Effector memory CD4-positive, alpha-beta T cell (primary cell): ENCODE results near the gene NAIF1.

ENCODE experiments used
- DNase-seq, 3 donors: peaks; one replicate each; pipeline ENCODE4 v3.0.0-alpha.2; 2020
- H3K27ac ChIP-seq: 2 replicates; pipeline ENCODE4 v1.7.0; 2013; ENCODE audit warnings: mild to moderate bottlenecking, low read length, moderate library complexity; ENCODE audit not compliant: insufficient read depth, poor library complexity, severe bottlenecking
- H3K27me3 ChIP-seq: replicated peaks from 2 replicates; pipeline ENCODE4 v1.7.0; 2013; ENCODE audit warnings: mild to moderate bottlenecking, low read length; ENCODE audit not compliant: insufficient read depth, control insufficient read depth, poor library complexity, severe bottlenecking
- H3K36me3 ChIP-seq: 2 replicates; pipeline ENCODE4 v1.7.0; 2013; ENCODE audit warnings: mild to moderate bottlenecking, low read length, moderate library complexity; ENCODE audit not compliant: control insufficient read depth, insufficient read depth
- H3K4me1 ChIP-seq: 2 replicates; pipeline ENCODE4 v1.7.0; 2013; ENCODE audit warnings: low read length, mild to moderate bottlenecking; ENCODE audit not compliant: control insufficient read depth, insufficient read depth, poor library complexity, severe bottlenecking
- H3K4me3 ChIP-seq: 2 replicates; pipeline ENCODE4 v1.7.0; 2013; ENCODE audit warnings: low read length, low read depth, mild to moderate bottlenecking; ENCODE audit not compliant: insufficient read depth, poor library complexity, severe bottlenecking
- H3K9me3 ChIP-seq: 2 replicates; pipeline ENCODE4 v1.7.0; 2013; ENCODE audit warnings: mild to moderate bottlenecking, low read length, moderate library complexity; ENCODE audit not compliant: control insufficient read depth

The NAIF1 gene

DNA sequence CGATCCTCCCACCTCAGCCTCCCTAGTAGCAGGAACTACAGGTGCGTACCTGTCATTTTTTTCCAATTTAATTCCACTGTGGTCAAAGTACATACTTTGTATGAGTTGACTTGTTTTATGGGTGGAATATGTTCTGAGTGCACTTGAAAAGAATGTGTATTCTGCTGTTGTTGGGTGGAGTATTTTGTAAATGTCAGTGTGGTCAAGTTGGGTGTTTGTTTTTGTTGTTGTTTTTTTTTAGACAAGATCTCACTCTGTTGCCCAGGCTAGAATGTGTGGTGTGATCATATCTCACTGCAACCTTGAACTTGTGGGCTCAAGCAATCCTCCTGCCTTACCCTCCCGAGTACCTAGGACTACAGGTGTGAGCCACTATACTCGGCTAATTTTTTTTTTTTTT is 18.8 kb upstream of the NAIF1 start:
- Histone ChIP-seq H3K27ac (no peak overlapping the region), H3K9me3 (no peaks in the 10 kb centered on the region), H3K27me3 (no peaks in the 10 kb centered on the region), H3K36me3 (no peaks in the 10 kb centered on the region), H3K4me3 (no peak overlapping the region), H3K4me1 (peaks cover 9% of the 10 kb centered on the region)
- DNase-seq: no peak

- H3K27ac ChIP-seq: no peak overlapping the region
- H3K9me3 ChIP-seq: no peaks in the 10 kb centered on the region
- no peak overlapping the region for H3K4me3 ChIP-seq
- H3K36me3 ChIP-seq: no peaks in the 10 kb centered on the region
- H3K4me1 ChIP-seq: peaks cover 9% of the 10 kb centered on the region
- H3K27me3 ChIP-seq: no peaks in the 10 kb centered on the region
- no peak for DNase-seq
Observed at GRCh38 chr9:128084746-128085145, 17.6 kb upstream of the NAIF1 start.

- H3K4me1 ChIP-seq: peaks cover 15% of the 10 kb centered on the region
- DNase-seq: no peak
- H3K9me3 ChIP-seq: no peaks in the 10 kb centered on the region
- H3K36me3 ChIP-seq: no peaks in the 10 kb centered on the region
- H3K27me3 ChIP-seq: no peaks in the 10 kb centered on the region
- H3K4me3 ChIP-seq: no peak overlapping the region
- H3K27ac ChIP-seq: no peak overlapping the region
Observed at GRCh38 chr9:128082151-128082550, 15.0 kb upstream of the NAIF1 start.

GRCh38 chr9:128081056-128081455 is 13.9 kb upstream of the NAIF1 start:
- Histone ChIP-seq H3K4me3 (no peak overlapping the region), H3K9me3 (no peaks in the 10 kb centered on the region), H3K4me1 (peaks cover 15% of the 10 kb centered on the region), H3K27ac (no peak overlapping the region), H3K27me3 (no peaks in the 10 kb centered on the region), H3K36me3 (no peaks in the 10 kb centered on the region)
- no peak for DNase-seq

DNA sequence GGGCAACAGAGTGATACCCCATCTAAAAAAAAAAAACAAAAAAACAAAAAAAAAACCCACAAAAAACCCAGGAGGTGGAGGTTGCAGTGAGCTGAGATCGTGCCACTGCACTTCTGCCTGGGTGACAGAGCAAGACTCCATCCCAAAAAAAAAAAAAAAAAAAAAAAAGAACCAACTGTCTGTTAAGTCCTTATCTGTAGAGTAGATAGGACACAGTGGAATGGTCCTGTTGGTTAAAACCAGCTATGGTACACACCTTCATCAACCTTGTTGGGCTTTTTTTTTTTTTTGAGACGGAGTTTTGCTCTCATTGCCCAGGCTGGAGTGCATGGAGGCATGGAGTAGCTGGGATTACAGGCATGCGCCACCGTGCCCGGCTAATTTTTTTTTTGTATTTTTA is 13.1 kb upstream of the NAIF1 start:
- no peak for DNase-seq
- no peak overlapping the region for H3K27ac ChIP-seq

DNA sequence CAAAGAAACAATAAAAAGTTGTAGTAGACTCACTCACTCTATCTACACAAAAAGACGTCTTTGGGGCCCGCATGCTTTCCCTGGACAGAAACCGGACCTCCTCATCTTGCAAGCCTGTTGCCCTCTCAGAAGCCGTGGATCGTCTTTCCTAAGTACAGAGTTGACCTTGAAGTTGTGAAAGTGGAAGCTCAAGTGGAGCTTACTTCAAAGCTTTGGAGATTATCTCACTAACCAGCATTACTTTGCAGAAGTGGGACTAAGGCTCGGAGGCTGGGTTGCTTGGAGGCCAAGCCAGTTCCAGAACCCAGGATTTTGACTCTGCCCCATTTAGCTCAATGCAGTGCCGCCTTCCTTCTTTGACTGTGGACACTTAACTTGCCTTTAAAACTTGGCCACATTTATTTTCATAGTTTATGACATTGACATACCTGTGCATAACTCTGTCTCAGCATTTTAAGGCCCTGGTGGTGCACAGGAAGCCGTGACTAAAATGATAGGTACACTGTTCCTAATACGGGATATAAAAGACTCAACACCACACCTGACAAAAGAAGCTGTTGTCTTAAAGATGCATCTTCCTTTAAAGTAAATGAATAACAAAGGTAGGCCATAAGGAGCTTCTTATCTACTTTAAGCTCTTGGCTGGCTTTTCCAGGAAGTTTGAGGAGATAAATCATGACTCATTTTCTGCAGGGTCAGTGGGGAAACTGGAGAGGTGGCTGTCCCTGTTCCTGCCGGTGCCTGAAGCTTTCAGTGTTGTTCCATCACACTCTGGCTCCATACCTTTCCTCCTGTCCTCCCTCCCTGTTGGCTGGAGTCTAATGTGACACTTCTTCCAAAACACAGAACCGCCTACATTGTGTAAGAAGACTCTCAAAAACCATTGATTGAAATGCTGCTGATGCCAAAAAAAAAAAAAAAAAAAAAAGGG is 11.6 kb upstream of the NAIF1 start:
- no peak for DNase-seq
- no peak overlapping the region for H3K27ac ChIP-seq
- H3K36me3 ChIP-seq: no peaks in the 10 kb centered on the region
- H3K4me1 ChIP-seq: peaks cover 19% of the 10 kb centered on the region
- no peaks in the 10 kb centered on the region for H3K9me3 ChIP-seq
- no peaks in the 10 kb centered on the region for H3K27me3 ChIP-seq
- H3K4me3 ChIP-seq: no peak overlapping the region

More for the DNA sequence above, 13.1 kb upstream of the NAIF1 start:
- Histone ChIP-seq H3K36me3 (no peaks in the 10 kb centered on the region), H3K9me3 (no peaks in the 10 kb centered on the region), H3K4me3 (no peak overlapping the region), H3K4me1 (peaks cover 15% of the 10 kb centered on the region), H3K27me3 (no peaks in the 10 kb centered on the region)

GRCh38 chr9:128077847-128078503 is 10.9 kb upstream of the NAIF1 start:
- no peaks in the 10 kb centered on the region for H3K9me3 ChIP-seq
- no peaks in the 10 kb centered on the region for H3K27me3 ChIP-seq
- DNase-seq: no peak
- H3K36me3 ChIP-seq: no peaks in the 10 kb centered on the region
- peaks cover 26% of the 10 kb centered on the region for H3K4me1 ChIP-seq
- no peak overlapping the region for H3K27ac ChIP-seq
- H3K4me3 ChIP-seq: no peak overlapping the region

DNA sequence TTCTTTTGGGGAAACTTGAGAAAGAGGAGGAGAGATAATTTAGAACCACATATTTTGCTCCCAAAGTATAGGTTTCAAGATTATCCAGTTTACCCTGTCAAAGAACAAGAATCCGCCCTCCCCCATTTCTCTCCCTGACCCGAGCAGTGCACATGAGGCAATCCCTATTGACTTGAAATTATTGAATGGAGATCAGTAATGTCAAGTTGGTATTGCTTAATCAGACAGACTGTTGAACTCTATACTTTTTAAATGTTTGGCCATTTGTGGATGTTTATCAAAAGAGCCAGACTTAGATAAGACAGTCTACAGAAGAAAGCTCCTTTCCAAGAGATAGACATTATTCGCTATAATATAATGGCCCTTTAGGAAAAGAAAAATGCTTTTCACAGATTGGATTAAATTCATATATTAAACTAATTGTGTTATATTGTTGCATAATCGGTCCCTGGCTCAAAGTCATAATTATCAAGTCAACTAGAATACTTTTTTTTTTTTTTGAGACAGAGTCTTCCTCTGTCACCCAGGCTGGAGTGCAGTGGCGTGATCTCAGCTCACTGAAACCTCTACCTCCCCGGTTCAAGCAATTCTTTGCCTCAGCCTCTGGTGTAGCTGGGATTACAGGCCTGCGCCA is 6.2 kb upstream of the NAIF1 start:
- Histone ChIP-seq H3K9me3 (no peaks in the 10 kb centered on the region), H3K27me3 (no peaks in the 10 kb centered on the region), H3K36me3 (no peaks in the 10 kb centered on the region), H3K4me3 (peak overlapping the region; percentile 4), H3K27ac (peak overlapping the region; percentile 71), H3K4me1 (peaks cover 39% of the 10 kb centered on the region)
- DNase-seq: no peak

DNA sequence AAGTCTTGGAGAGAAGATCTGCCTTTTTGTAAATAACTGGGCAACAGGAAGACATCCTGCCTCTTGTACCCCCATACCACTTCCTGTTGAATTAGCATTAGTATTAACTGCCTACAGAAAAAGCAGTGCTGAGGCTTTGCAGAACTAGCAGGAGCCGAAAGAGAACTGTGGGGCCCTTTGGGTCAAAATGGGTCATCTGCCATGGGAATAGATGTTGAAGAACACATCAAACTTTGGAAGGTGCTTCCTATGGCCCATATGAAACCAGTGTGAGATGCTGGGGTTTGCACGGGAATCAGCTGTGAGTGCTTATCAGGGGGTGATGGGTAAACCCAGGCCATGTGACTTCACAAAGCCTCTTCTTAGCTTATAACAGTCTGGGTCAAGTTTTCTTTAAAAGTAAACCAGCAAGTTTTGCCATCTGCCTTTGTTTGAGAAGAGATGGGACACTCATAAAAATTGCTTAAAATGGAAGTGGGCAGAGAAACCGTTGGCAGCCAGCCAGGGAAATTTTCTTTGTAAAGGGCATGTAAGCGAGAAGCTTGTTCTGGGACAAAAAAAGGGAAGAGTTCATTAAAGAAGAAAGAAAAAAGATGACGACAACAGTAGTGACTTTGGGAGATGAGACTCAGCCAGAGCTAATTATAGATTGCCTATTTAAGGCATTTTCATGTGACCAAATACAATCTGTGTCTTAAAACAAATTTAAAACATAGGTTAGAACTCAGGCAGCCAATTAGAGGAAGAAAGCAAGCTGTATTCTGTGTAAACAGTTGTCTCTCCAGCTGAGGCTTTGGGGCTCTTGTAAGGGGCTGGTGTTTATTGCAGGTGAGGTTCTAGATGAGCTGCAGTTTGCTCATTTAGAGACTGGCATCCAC is 5.3 kb upstream of the NAIF1 start:
- no peaks in the 10 kb centered on the region for H3K36me3 ChIP-seq
- H3K4me3 ChIP-seq: peak overlapping the region; percentile 31
- H3K9me3 ChIP-seq: no peaks in the 10 kb centered on the region
- H3K4me1 ChIP-seq: peaks cover 34% of the 10 kb centered on the region
- H3K27ac ChIP-seq: peak overlapping the region; percentile 71
- DNase-seq: peak in 2 of 3 donors; percentile 36 to 61
- H3K27me3 ChIP-seq: no peaks in the 10 kb centered on the region
